ENCODE results near the gene AKAP3. TPM values are rescaled to one million over a fixed set of nuclear protein-coding genes. Genes with fewer than 3 reads are reported as not detected.

AKAP3 gene
- total RNA-seq, 2 experiments from 2014 or later: 3.1 to 3.4 TPM

Other genes with a start within 250 kb of the AKAP3 start
- gene FGF6, start 203.2 kb downstream of the AKAP3 start, total RNA-seq: not detected
- gene RAD51AP1, start 110.2 kb downstream of the AKAP3 start, total RNA-seq: 10 to 100 TPM; 43.5 to 45.6 TPM
- 10 to 100 TPM; 22.9 to 24.4 TPM for gene DYRK4, start 86.8 kb downstream of the AKAP3 start, total RNA-seq
- gene NDUFA9, start 63 bp upstream of the AKAP3 start, total RNA-seq: 100 to 1,000 TPM in 1 of 2 experiments, 10 to 100 TPM in 1; 95.1 to 112 TPM
- gene GALNT8, start 71.3 kb upstream of the AKAP3 start, total RNA-seq: 1 to 10 TPM; 1.8 to 2.0 TPM